Measurements from ENCODE around the gene GRB2.

DNA sequence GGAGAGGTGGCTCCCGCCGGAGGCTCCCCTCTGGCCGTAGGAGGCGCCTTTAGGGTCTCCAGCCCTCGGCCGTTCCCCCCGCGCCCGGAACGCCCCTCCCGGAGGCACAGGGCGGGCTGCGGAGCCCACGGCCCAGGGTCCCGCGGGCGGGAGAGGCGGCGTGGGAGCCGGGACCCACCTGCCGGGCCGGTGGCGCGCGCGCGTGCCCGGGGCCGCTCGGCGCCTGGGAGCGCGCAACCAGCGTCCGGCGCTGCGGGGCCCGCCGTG, 134.6 kb downstream of the GRB2 start, which contains the start of gene MIF4GD:
- TF ChIP-seq EZH2 (IDR thresholded peaks at IDR 0.05; ENCODE audit: borderline replicate concordance, low read length): no peak
- TF ChIP-seq, protein P1, sequence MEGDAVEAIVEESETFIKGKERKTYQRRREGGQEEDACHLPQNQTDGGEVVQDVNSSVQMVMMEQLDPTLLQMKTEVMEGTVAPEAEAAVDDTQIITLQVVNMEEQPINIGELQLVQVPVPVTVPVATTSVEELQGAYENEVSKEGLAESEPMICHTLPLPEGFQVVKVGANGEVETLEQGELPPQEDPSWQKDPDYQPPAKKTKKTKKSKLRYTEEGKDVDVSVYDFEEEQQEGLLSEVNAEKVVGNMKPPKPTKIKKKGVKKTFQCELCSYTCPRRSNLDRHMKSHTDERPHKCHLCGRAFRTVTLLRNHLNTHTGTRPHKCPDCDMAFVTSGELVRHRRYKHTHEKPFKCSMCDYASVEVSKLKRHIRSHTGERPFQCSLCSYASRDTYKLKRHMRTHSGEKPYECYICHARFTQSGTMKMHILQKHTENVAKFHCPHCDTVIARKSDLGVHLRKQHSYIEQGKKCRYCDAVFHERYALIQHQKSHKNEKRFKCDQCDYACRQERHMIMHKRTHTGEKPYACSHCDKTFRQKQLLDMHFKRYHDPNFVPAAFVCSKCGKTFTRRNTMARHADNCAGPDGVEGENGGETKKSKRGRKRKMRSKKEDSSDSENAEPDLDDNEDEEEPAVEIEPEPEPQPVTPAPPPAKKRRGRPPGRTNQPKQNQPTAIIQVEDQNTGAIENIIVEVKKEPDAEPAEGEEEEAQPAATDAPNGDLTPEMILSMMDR (conservative IDR thresholded peaks at IDR 0.05 in 1 of 2, IDR thresholded peaks at IDR 0.05 in 1 of 2; ENCODE audit: extremely low read depth in 1 of 2, insufficient read depth in 1 of 2, low read depth in 1 of 2, low read length in 2 of 2): no peak
